ENCODE measurements around the gene PRKCE. TPM values are rescaled to one million over a fixed set of nuclear protein-coding genes. Genes with fewer than 3 reads are reported as not detected.

PRKCE gene
- total RNA-seq, 1 experiment from 2014 or later = 14.0 TPM

GRCh38 chr2:45975752-45976517 lies 324.5 kb downstream of the PRKCE start:
- ChIA-PET CTCF (no interaction called here), POLR2A (no interaction called here)
- no peaks in the 10 kb centered on the region for H3K36me3 ChIP-seq (ENCODE audit: control insufficient read depth, insufficient read depth, low read length)
- H3K27me3 ChIP-seq (ENCODE audit: control insufficient read depth, insufficient read depth, low read length) = no peaks in the 10 kb centered on the region
- ATAC-seq = no peak
- H3K4me1 ChIP-seq (ENCODE audit: control insufficient read depth, insufficient read depth, low read length) = no peaks in the 10 kb centered on the region
- H3K27ac ChIP-seq (ENCODE audit: low read length) = no peak overlapping the region
- BruUV-seq (replicated peaks) = no TSS peak
- DNase-seq (ENCODE audit: low read depth, low spot score) = no peak
- H3K4me3 ChIP-seq (ENCODE audit: low read depth in 2 of 2, low read length in 2 of 2) = no peak overlapping the region
- intact Hi-C loops (cut with micrococcal nuclease; ENCODE audit: unreplicated experiment) (no loop called here), in situ Hi-C loops (cut with HindIII; ENCODE audit: low pct_unique_long_range_greater_than_20kb, low sequenced_read_pairs) (no loop called here)
- TF ChIP-seq POLR2AphosphoS5 (IDR thresholded peaks at IDR 0.05; ENCODE audit: low read depth, low read length) (no peak), CTCF (IDR thresholded peaks at IDR 0.05) (no peak), SIN3A (IDR thresholded peaks at IDR 0.05; ENCODE audit: borderline replicate concordance, insufficient read depth, low read depth, low read length) (no peak), TCF7L2 (IDR thresholded peaks at IDR 0.05; ENCODE audit: low read depth, low read length) (no peak), REST (IDR thresholded peaks at IDR 0.05; ENCODE audit: insufficient read depth in 1 of 2, low read depth in 2 of 2, low read length in 1 of 2) (no peak)
- no peaks in the 10 kb centered on the region for H3K9me3 ChIP-seq (ENCODE audit: control insufficient read depth, insufficient read depth, low read depth, low read length)

GRCh38 chr2:45978302-45978859 lies 326.9 kb downstream of the PRKCE start:
- Histone ChIP-seq H3K27ac (ENCODE audit: low read length) (no peak overlapping the region), H3K9me3 (ENCODE audit: control insufficient read depth, insufficient read depth, low read depth, low read length) (no peaks in the 10 kb centered on the region), H3K4me3 (ENCODE audit: low read depth in 2 of 2, low read length in 2 of 2) (no peak overlapping the region), H3K4me1 (ENCODE audit: control insufficient read depth, insufficient read depth, low read length) (no peaks in the 10 kb centered on the region), H3K36me3 (ENCODE audit: control insufficient read depth, insufficient read depth, low read length) (no peaks in the 10 kb centered on the region), H3K27me3 (ENCODE audit: control insufficient read depth, insufficient read depth, low read length) (no peaks in the 10 kb centered on the region)
- intact Hi-C loops (cut with micrococcal nuclease; ENCODE audit: unreplicated experiment) = no loop called here
- in situ Hi-C loops (cut with HindIII; ENCODE audit: low pct_unique_long_range_greater_than_20kb, low sequenced_read_pairs) = no loop called here
- DNase-seq (ENCODE audit: low read depth, low spot score) = no peak
- ChIA-PET POLR2A (no interaction called here), CTCF (no interaction called here)
- no TSS peak for BruUV-seq (replicated peaks)
- TF ChIP-seq CTCF (IDR thresholded peaks at IDR 0.05) = no peak
- no peak for TF ChIP-seq REST (IDR thresholded peaks at IDR 0.05; ENCODE audit: insufficient read depth in 1 of 2, low read depth in 2 of 2, low read length in 1 of 2)
- TF ChIP-seq SIN3A (IDR thresholded peaks at IDR 0.05; ENCODE audit: borderline replicate concordance, insufficient read depth, low read depth, low read length) = no peak
- no peak for TF ChIP-seq POLR2AphosphoS5 (IDR thresholded peaks at IDR 0.05; ENCODE audit: low read depth, low read length)
- no peak for TF ChIP-seq TCF7L2 (IDR thresholded peaks at IDR 0.05; ENCODE audit: low read depth, low read length)
- ATAC-seq = no peak
